PFSK-1 (cell line): ENCODE measurements around the gene HRH1.

Experiments
- FOXP2 ChIP-seq: optimal IDR thresholded peaks from 2 replicates; pipeline ENCODE3; 2011; ENCODE audit warnings: borderline replicate concordance, control low read depth, inconsistent platforms; ENCODE audit not compliant: insufficient read depth; ENCODE audit errors: extremely low read length, extremely low read depth
- POLR2AphosphoS5 ChIP-seq: IDR thresholded peaks from 2 replicates; pipeline ENCODE4 v1.6.1; 2012; ENCODE audit warnings: low read depth, mild to moderate bottlenecking, control low read depth, low read length, moderate library complexity
- SIN3A ChIP-seq: IDR thresholded peaks from 2 replicates; pipeline ENCODE4 v1.6.1; 2012; ENCODE audit warnings: mild to moderate bottlenecking, low read length, moderate library complexity, borderline replicate concordance; ENCODE audit not compliant: insufficient read depth
- TAF1 ChIP-seq: IDR thresholded peaks from 2 replicates; pipeline ENCODE4 v1.6.1; 2012; ENCODE audit warnings: low read length, control low read depth, borderline replicate concordance; ENCODE audit not compliant: insufficient read depth
- TF ChIP-seq, protein P1 (sequence below), 2 experiments: IDR thresholded peaks; 2 replicates each; pipeline versions ENCODE4 v1.6.1 to v1.8.0; 2011 to 2012; ENCODE audit warnings: low read depth in 2 of 2, low read length in 2 of 2, control low read depth in 1 of 2, inconsistent platforms in 1 of 2, mild to moderate bottlenecking in 1 of 2, moderate library complexity in 1 of 2; ENCODE audit not compliant: insufficient read depth in 1 of 2

Gene HRH1

GRCh38 chr3:11248596-11248995 lies 94.3 kb downstream of the HRH1 start:
- TF ChIP-seq, protein P1, sequence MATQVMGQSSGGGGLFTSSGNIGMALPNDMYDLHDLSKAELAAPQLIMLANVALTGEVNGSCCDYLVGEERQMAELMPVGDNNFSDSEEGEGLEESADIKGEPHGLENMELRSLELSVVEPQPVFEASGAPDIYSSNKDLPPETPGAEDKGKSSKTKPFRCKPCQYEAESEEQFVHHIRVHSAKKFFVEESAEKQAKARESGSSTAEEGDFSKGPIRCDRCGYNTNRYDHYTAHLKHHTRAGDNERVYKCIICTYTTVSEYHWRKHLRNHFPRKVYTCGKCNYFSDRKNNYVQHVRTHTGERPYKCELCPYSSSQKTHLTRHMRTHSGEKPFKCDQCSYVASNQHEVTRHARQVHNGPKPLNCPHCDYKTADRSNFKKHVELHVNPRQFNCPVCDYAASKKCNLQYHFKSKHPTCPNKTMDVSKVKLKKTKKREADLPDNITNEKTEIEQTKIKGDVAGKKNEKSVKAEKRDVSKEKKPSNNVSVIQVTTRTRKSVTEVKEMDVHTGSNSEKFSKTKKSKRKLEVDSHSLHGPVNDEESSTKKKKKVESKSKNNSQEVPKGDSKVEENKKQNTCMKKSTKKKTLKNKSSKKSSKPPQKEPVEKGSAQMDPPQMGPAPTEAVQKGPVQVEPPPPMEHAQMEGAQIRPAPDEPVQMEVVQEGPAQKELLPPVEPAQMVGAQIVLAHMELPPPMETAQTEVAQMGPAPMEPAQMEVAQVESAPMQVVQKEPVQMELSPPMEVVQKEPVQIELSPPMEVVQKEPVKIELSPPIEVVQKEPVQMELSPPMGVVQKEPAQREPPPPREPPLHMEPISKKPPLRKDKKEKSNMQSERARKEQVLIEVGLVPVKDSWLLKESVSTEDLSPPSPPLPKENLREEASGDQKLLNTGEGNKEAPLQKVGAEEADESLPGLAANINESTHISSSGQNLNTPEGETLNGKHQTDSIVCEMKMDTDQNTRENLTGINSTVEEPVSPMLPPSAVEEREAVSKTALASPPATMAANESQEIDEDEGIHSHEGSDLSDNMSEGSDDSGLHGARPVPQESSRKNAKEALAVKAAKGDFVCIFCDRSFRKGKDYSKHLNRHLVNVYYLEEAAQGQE (IDR thresholded peaks at IDR 0.05; ENCODE audit: insufficient read depth in 1 of 2, low read depth in 2 of 2, low read length in 2 of 2): no peak
- TF ChIP-seq SIN3A: no peak
- TF ChIP-seq POLR2AphosphoS5: no peak
- no peak for TF ChIP-seq FOXP2
- TF ChIP-seq TAF1: no peak

DNA sequence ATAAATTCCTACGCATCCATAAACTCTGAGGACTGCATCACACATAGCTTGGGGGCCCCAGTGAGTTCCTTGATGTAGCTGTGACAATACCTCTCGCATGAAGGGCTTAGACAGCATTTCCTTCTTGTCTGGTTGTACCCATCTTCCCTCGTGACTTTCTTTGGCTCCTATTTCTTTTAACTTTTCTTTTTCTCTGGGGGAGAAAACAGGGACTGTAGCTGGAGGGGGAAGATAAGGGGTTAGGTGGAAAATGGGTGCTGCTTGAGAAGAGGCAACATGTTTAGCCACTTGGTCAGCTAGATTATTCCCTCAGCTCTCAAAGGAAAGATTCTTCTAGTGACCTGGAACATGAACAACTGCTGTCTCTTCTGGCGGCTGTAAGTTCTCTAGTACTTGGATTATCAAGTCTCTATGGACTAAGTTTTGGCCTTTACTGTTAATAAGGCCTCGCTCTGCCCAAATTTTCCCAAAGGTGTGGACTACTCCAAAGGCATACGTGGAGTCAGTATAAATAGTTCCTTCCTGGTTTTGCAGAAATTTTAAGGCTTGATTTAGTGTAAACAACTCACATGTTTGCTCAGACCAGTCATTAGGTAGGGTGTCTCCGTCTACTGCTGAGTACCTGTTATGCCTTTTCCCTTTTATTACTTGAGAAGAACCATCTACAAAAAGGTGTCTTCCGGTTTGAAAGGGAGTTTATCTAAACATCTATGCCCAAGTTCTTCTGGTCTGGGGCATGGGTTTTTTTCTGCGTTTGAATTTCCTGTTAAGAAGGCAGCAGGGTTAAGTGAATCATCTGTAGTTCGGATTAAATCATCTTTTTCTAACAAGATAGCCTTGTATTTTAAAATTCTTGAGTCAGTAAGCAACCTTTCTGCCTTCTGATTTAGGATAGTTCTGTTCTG lies 96.9 kb downstream of the HRH1 start:
- no peak for TF ChIP-seq FOXP2
- no peak for TF ChIP-seq SIN3A
- TF ChIP-seq, protein P1 (IDR thresholded peaks at IDR 0.05; ENCODE audit: insufficient read depth in 1 of 2, low read depth in 2 of 2, low read length in 2 of 2): no peak
- TF ChIP-seq POLR2AphosphoS5: no peak
- TF ChIP-seq TAF1: no peak

- no peak for TF ChIP-seq POLR2AphosphoS5
- no peak for TF ChIP-seq FOXP2
- no peak for TF ChIP-seq SIN3A
- TF ChIP-seq, protein P1 (IDR thresholded peaks at IDR 0.05; ENCODE audit: insufficient read depth in 1 of 2, low read depth in 2 of 2, low read length in 2 of 2): no peak
- TF ChIP-seq TAF1: no peak
These were observed 97.5 kb downstream of the HRH1 start for GRCh38 chr3:11251807-11252176.

- TF ChIP-seq SIN3A: no peak
- TF ChIP-seq TAF1: no peak
- no peak for TF ChIP-seq POLR2AphosphoS5
- TF ChIP-seq, protein P1 (IDR thresholded peaks at IDR 0.05; ENCODE audit: insufficient read depth in 1 of 2, low read depth in 2 of 2, low read length in 2 of 2): no peak
- TF ChIP-seq FOXP2: no peak
These were observed 100.6 kb downstream of the HRH1 start for GRCh38 chr3:11254876-11255275.
